SK-N-MC (cell line): Measurements from ENCODE around the gene GCFC2.

Experiments
- DNase-seq: peaks from one replicate; pipeline ENCODE4 v3.0.0-alpha.2; 2011; ENCODE audit warnings: low read depth, low spot score
- H3K27ac ChIP-seq: fragments of 200-600 bp; sonication (generic); 2 replicates; pipeline ENCODE4 v1.5.1; 2016; ENCODE audit warnings: mixed run types
- H3K36me3 ChIP-seq: fragments of 200-600 bp; sonication (generic); 2 replicates; pipeline ENCODE4 v1.6.1; 2017; ENCODE audit warnings: antibody characterized with exemption, low read length, mixed read lengths; ENCODE audit not compliant: insufficient read depth
- H3K4me3 ChIP-seq: fragments of 200-600 bp; sonication (generic); 2 replicates; pipeline ENCODE4 v1.5.1; 2016
- H3K9ac ChIP-seq: fragments of 200-600 bp; sonication (generic); 2 replicates; pipeline ENCODE4 v1.8.0; 2017; ENCODE audit warnings: mixed run types, mixed read lengths; ENCODE audit not compliant: insufficient read length
- H3K9me3 ChIP-seq: fragments of 200-600 bp; sonication (generic); 2 replicates; pipeline ENCODE4 v1.6.1; 2017; ENCODE audit warnings: low read depth, mild to moderate bottlenecking, antibody characterized with exemption, low read length, moderate library complexity, mixed read lengths
- EZH2 ChIP-seq: fragments of 200-600 bp; sonication (generic); IDR thresholded peaks from one replicate; pipeline ENCODE4 v1.6.1; 2017; ENCODE audit warnings: antibody characterized with exemption
- FOXP2 ChIP-seq: optimal IDR thresholded peaks from 2 replicates; pipeline ENCODE3; 2011; ENCODE audit warnings: mild to moderate bottlenecking, moderate library complexity; ENCODE audit not compliant: insufficient read depth; ENCODE audit errors: extremely low read length, control extremely low read depth
- POLR2AphosphoS5 ChIP-seq: IDR thresholded peaks from 2 replicates; pipeline ENCODE4 v1.6.1; 2012; ENCODE audit warnings: mild to moderate bottlenecking, low read depth, low read length, borderline replicate concordance

The GCFC2 gene

GRCh38 chr2:75710577-75711253, at the start of gene GCFC2:
Gene GCFC2 (minus strand): TSS chr2:75710915. CDS start chr2:75710855, 60 bp downstream.
- peak within 1 kb of the TSS; percentile 91 for H3K27ac ChIP-seq
- H3K36me3 ChIP-seq, result peaks cover 23% of the 10 kb centered on the region
- no peaks in the 10 kb centered on the region for H3K9me3 ChIP-seq
- peak within 1 kb of the TSS; percentile 96 for H3K4me3 ChIP-seq
- DNase-seq, result peak; percentile 68
- TF ChIP-seq POLR2AphosphoS5 (peak; percentile 77), FOXP2 (no peak)
- H3K9ac ChIP-seq, result peak within 1 kb of the TSS; percentile 97

DNA sequence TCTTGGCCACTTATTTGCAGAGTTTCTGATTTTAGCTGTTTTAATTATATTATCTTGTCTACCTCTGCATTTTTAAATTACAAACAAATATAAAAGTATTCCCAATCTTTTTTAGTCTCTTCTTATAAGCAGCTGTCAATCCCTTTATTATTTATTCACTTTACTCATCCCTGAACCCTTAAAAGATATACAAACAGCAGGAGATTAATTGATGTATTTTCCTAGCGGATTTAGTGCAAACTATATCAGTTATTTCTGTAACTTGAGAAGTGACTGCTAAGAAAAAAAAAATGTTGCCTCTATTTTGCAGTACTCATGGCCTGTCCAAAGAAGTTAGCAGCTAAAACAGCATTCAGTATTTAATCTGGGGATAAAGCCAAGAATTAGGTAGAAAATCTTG, 42.1 kb upstream of the GCFC2 start:
- Histone ChIP-seq H3K27ac (no peak overlapping the region), H3K36me3 (no peaks in the 10 kb centered on the region), H3K4me3 (no peak overlapping the region), H3K9me3 (no peaks in the 10 kb centered on the region; the same call in 1 of the 2 replicates), H3K9ac (no peak overlapping the region)
- TF ChIP-seq FOXP2 (no peak), EZH2 (no peak), POLR2AphosphoS5 (no peak)
- DNase-seq, result no peak

DNA sequence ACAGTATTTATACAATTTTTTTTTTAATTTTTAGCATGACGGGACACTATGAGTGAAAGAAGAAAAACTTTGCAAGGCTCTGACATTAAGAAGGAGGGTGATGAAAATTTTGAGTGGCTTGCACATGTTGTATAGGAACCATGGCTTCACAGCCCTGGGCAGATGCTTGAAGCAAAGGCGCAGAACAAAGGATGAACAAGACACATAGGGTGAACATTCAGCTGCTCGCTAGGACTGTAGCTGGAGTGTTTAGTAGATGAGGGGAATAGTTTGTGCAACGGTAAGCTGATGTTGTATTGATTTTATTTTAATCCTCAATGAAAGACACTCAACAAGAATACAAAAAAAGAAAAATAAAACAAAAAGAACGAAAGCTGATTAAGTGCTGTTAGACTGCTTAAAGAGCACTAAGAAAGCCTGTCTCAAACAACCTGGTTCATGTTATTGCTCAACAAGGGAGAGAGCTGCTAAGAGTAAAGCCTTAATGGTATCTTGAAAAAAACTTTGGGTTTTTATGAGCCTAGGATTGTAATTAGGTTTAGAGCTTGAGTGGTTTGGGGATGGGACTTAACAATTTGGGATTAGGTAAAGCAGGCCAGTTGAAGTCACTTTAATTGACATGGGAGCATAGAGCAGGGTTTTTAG, 41.2 kb upstream of the GCFC2 start:
- Histone ChIP-seq H3K27ac (no peak overlapping the region), H3K9me3 (no peaks in the 10 kb centered on the region; the same call in 1 of the 2 replicates), H3K4me3 (no peak overlapping the region), H3K36me3 (no peaks in the 10 kb centered on the region), H3K9ac (no peak overlapping the region)
- TF ChIP-seq POLR2AphosphoS5 (no peak), FOXP2 (no peak), EZH2 (no peak)
- DNase-seq, result no peak

- Histone ChIP-seq H3K4me3 (no peak overlapping the region), H3K9me3 (no peaks in the 10 kb centered on the region; the same call in 1 of the 2 replicates), H3K36me3 (no peaks in the 10 kb centered on the region), H3K27ac (no peak overlapping the region), H3K9ac (no peak overlapping the region)
- TF ChIP-seq POLR2AphosphoS5 (no peak), FOXP2 (no peak), EZH2 (no peak)
- DNase-seq, result no peak
Measured at GRCh38 chr2:75751360-75751759, 40.6 kb upstream of the GCFC2 start.

DNA sequence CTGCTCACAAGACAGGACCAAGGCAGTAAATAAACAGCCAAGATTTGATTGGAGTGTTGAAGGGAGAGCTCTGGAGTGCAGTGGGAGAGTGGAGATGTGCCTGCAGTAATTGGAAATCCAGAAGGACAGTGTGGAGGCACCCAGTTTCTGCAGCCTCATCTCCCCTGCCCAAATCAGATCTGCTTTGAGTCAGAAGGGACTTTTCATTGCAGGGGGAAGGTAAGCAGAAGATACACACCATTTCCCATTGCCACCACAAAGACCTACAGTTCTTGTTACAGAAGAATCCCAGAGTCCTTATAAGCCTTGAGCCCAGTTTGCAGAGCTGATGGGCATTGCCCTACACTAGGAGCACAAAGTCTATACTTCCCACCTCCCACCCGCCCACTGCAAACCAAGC, 27.2 kb upstream of the GCFC2 start:
- Histone ChIP-seq H3K27ac (no peak overlapping the region), H3K9me3 (no peaks in the 10 kb centered on the region), H3K4me3 (no peak overlapping the region), H3K9ac (no peak overlapping the region), H3K36me3 (no peaks in the 10 kb centered on the region)
- no peak for TF ChIP-seq FOXP2
- TF ChIP-seq EZH2, result no peak
- no peak for TF ChIP-seq POLR2AphosphoS5
- no peak for DNase-seq

GRCh38 chr2:75736276-75736675, 25.6 kb upstream of the GCFC2 start:
- H3K36me3 ChIP-seq, result no peaks in the 10 kb centered on the region
- peak overlapping the region; percentile 50 for H3K4me3 ChIP-seq
- peak overlapping the region; percentile 31 for H3K9ac ChIP-seq
- no peak for TF ChIP-seq POLR2AphosphoS5
- TF ChIP-seq FOXP2, result no peak
- TF ChIP-seq EZH2, result no peak
- peak overlapping the region; percentile 88 for H3K27ac ChIP-seq
- no peaks in the 10 kb centered on the region for H3K9me3 ChIP-seq
- DNase-seq, result peak; percentile 35

DNA sequence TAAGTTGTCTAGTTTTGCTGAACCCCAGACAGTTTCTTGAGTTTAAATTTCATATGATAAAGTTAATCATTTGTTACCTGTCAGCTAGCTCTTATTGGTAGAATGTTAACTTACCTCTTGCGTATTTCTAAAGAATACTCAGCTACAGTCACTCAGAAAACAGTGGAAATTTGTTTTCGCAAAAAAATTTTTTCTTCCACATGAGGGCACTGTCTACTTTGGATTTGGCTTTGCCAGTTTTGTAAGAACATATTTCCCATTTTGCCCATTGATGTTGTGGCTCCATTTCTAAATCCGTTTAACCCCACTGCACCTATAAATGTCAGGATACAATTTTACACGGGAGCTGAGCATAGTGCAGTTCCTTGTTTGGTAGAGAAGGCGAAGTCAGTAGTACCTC, 19.1 kb upstream of the GCFC2 start:
- H3K9ac ChIP-seq, result peak overlapping the region; percentile 1
- TF ChIP-seq EZH2 (no peak), POLR2AphosphoS5 (no peak), FOXP2 (no peak)
- no peaks in the 10 kb centered on the region for H3K9me3 ChIP-seq
- no peak overlapping the region for H3K27ac ChIP-seq
- DNase-seq, result peak; percentile 65
- H3K36me3 ChIP-seq, result no peaks in the 10 kb centered on the region
- H3K4me3 ChIP-seq, result no peak overlapping the region

DNA sequence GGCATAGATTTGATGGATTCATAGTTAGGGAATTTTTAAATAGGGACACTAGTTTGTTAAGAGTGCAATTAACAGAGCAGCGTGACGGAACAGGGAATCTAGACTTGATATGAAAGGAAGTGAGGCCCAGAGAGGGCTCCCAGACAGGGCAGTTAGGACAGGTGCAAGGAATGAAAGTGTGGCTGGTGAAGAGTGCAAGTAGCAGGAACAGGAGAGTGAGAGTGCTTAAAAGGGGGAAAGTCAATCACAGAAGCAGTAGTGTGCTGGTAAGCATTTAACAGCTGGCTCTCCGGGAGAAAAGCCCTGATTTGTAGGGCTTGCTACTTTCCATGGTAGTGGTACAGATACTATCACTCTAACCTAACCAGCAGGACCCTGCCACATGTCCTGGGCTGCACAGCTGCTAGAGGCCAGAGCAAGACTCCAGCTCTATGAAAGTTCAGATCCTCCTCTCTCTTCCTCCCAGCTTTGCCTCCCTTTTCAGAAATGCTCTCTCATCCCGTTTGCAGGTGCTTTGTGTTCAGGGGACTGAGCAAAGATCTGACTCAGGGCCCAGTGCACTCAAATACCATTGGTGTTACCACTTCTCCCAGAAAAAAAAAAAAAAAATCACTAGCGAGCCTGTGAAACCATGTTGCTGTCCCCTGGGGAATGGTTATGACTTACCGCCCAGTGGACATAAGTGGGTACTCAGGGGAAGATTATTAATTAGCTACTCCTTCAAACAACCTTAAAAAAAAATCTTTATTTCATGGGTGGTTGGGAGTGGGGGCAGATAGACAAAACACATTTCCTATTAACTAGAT, 18.1 kb upstream of the GCFC2 start:
- TF ChIP-seq POLR2AphosphoS5 (no peak), EZH2 (no peak), FOXP2 (no peak)
- Histone ChIP-seq H3K27ac (no peak overlapping the region), H3K4me3 (no peak overlapping the region), H3K36me3 (no peaks in the 10 kb centered on the region), H3K9me3 (no peaks in the 10 kb centered on the region), H3K9ac (peak overlapping the region; percentile 1)
- DNase-seq, result no peak
